ENCODE results near the gene MT1F.
"Not testable (repeated sequence)": the region's sequence is repeated elsewhere in the genome, so short reads cannot be mapped to it uniquely, and the experiment has no call there.

The MT1F gene

GRCh38 chr16:56617212-56618085, 40.3 kb upstream of the MT1F start:
- Histone ChIP-seq H3K27ac (replicated peaks) (no peak overlapping the region), H3K4me3 (replicated peaks; ENCODE audit: insufficient read depth, low read length) (peak overlapping the region; percentile 34), H3K27me3 (ENCODE audit: insufficient read depth, poor library complexity, severe bottlenecking) (peaks cover 11% of the 10 kb centered on the region)
- TF ChIP-seq SPI1 (IDR thresholded peaks at IDR 0.05; ENCODE audit: borderline replicate concordance, low read depth) (no peak), POLR2AphosphoS5 (IDR thresholded peaks at IDR 0.05; ENCODE audit: low read depth) (no peak), CTCF (IDR thresholded peaks at IDR 0.05; ENCODE audit: insufficient read depth, low read length) (no peak), GABPA (IDR thresholded peaks at IDR 0.05; ENCODE audit: low read depth) (no peak), REST (IDR thresholded peaks at IDR 0.05; ENCODE audit: insufficient replicate concordance, low read depth) (no peak)
- peak in 1 of 2 experiments; percentile 25 for DNase-seq (ENCODE audit: low read depth in 1 of 2, low spot score in 1 of 2)

GRCh38 chr16:56618138-56618537, 39.6 kb upstream of the MT1F start:
- H3K4me3 ChIP-seq (replicated peaks; ENCODE audit: insufficient read depth, low read length), result no peak overlapping the region
- no peak for TF ChIP-seq GABPA (IDR thresholded peaks at IDR 0.05; ENCODE audit: low read depth)
- TF ChIP-seq CTCF (IDR thresholded peaks at IDR 0.05; ENCODE audit: insufficient read depth, low read length), result no peak
- TF ChIP-seq POLR2AphosphoS5 (IDR thresholded peaks at IDR 0.05; ENCODE audit: low read depth), result no peak
- TF ChIP-seq REST (IDR thresholded peaks at IDR 0.05; ENCODE audit: insufficient replicate concordance, low read depth), result no peak
- no peak for TF ChIP-seq SPI1 (IDR thresholded peaks at IDR 0.05; ENCODE audit: borderline replicate concordance, low read depth)
- H3K27me3 ChIP-seq (ENCODE audit: insufficient read depth, poor library complexity, severe bottlenecking), result peaks cover 11% of the 10 kb centered on the region
- no peak overlapping the region for H3K27ac ChIP-seq (replicated peaks)
- no peak for DNase-seq (ENCODE audit: low read depth in 1 of 2, low spot score in 1 of 2)

DNA sequence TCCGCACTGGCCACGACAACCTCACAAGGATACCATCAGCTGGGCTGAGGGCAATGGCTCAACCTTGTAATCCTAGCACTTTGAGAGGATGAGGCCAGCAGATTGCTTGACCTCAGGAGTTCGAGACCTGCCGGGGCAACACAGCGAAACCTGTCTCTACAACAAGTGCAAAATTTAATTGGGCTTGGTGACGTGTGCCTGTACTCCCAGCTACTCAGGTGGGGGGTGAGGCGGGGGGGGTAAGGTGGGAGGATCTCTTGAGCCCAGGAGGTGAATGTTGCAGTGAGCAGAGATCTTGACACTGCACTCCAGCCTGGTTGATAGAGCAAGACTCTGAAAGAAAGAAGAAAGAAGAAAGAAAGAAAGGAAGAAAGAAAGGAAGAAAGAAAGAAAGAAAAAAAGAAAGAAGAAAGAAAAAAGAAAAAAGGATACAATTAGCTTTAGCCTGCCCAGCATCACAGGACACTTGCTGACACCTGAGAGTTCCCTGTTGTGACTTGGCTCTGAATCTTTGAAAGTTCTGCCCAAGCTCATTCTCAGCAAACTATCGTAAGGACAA, 37.3 kb upstream of the MT1F start:
- Histone ChIP-seq H3K27ac (replicated peaks) (no peak overlapping the region), H3K4me3 (replicated peaks; ENCODE audit: insufficient read depth, low read length) (no peak overlapping the region), H3K27me3 (ENCODE audit: insufficient read depth, poor library complexity, severe bottlenecking) (peaks cover 18% of the 10 kb centered on the region)
- TF ChIP-seq POLR2AphosphoS5 (IDR thresholded peaks at IDR 0.05; ENCODE audit: low read depth) (no peak), REST (IDR thresholded peaks at IDR 0.05; ENCODE audit: insufficient replicate concordance, low read depth) (no peak), CTCF (IDR thresholded peaks at IDR 0.05; ENCODE audit: insufficient read depth, low read length) (no peak), GABPA (IDR thresholded peaks at IDR 0.05; ENCODE audit: low read depth) (no peak), SPI1 (IDR thresholded peaks at IDR 0.05; ENCODE audit: borderline replicate concordance, low read depth) (no peak)
- DNase-seq (ENCODE audit: low read depth in 1 of 2, low spot score in 1 of 2), result no peak

DNA sequence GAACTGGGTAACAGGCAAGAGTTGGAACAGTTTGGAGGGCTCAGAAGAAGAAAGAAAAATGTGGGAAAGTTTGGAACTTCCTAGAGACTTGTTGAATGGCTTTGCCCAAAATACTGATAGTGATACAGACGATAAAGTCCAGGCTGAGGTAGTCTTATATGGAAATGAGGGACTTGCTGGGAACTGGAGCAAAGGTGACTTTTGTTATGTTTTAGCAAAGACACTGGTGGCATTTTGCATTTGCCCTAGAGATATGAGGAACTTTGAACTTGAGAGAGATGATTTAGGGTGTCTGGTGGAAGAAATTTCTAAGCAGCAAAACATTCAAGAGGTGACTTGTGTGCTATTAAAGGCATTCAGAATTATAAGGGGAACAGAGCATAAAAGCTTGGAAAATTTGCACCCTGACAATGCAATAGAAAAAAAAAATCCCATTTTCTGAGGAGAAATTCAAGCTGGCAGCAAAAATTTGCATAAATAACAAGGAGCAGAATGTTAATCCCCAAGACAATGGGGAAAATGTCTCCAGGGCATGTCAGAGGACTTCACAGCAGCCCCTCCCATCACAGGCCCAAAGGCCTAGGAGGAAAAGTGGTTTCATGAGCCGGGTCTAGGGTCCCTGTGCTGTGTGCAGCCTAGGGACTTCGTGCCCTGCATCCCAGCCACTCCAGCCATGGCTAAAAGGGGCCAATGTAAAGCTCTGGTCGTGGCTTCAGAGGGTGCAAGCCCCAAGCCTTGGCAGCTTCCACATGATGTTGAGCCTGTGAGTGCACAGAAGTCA, 35.9 kb upstream of the MT1F start:
- peaks cover 24% of the 10 kb centered on the region for H3K27me3 ChIP-seq (ENCODE audit: insufficient read depth, poor library complexity, severe bottlenecking)
- not testable (repeated sequence) for DNase-seq (ENCODE audit: low read depth in 1 of 2, low spot score in 1 of 2); H3K27ac ChIP-seq (replicated peaks); H3K4me3 ChIP-seq (replicated peaks; ENCODE audit: insufficient read depth, low read length)

DNA sequence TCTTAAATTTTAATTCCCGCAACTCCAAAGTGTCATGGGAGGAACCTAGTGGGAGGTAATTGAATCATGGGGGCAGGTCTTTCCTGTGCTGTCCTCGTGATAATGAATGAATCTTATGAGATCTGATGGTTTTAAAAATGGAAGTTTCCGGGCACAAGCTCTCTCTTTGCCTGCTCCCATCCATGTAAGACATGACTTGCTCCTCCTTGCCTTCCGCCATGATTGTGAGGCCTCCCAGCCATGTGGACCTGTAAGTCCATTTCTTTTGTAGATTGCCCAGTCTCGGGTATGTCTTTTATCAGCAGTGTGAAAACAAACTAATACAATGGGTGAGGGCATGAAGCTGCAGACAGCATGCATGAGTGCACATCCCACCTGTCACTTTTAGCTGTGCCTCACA, 34.6 kb upstream of the MT1F start:
- H3K4me3 ChIP-seq (replicated peaks; ENCODE audit: insufficient read depth, low read length); DNase-seq (ENCODE audit: low read depth in 1 of 2, low spot score in 1 of 2); H3K27ac ChIP-seq (replicated peaks): not testable (repeated sequence)
- peaks cover 16% of the 10 kb centered on the region for H3K27me3 ChIP-seq (ENCODE audit: insufficient read depth, poor library complexity, severe bottlenecking)

Measured in HL-60 (cell line).